GM18499 (cell line): ENCODE data around the gene IRF9.

ENCODE experiments used
- ATAC-seq: cut with Tn5 transposase; IDR thresholded peaks from one replicate; pipeline ENCODE4 v1.9.1; 2021; ENCODE audit warnings: moderate number of reproducible peaks; ENCODE audit not compliant: insufficient read depth, unreplicated experiment

Gene IRF9

GRCh38 chr14:24130717-24131548, 30.1 kb upstream of the IRF9 start:
- no peak for ATAC-seq

GRCh38 chr14:24131549-24131966, 29.5 kb upstream of the IRF9 start:
- no peak for ATAC-seq

GRCh38 chr14:24132061-24132685, 28.9 kb upstream of the IRF9 start:
- ATAC-seq, result no peak

- ATAC-seq, result no peak
Measured at GRCh38 chr14:24132976-24133375, 28.1 kb upstream of the IRF9 start.

DNA sequence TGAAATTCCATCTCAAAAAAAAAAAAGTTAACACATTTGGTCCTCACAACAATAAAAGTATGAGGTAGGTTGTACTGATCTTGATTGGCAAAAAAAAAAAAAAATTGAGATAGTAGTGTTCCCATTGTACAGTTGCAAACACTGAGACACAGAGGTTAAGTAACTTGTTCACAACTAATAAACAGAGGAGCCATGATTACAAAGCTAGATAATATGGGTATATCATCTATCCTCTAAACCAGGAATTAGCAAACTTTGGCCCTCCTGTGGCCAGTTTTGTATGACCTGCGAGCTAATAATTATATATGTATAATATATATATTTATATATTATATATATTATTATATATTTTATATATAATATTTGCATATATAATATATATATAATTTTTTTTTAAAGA, 27.3 kb upstream of the IRF9 start:
- ATAC-seq, result no peak

- ATAC-seq, result no peak
Measured at GRCh38 chr14:24135584-24135833, 25.6 kb upstream of the IRF9 start.

DNA sequence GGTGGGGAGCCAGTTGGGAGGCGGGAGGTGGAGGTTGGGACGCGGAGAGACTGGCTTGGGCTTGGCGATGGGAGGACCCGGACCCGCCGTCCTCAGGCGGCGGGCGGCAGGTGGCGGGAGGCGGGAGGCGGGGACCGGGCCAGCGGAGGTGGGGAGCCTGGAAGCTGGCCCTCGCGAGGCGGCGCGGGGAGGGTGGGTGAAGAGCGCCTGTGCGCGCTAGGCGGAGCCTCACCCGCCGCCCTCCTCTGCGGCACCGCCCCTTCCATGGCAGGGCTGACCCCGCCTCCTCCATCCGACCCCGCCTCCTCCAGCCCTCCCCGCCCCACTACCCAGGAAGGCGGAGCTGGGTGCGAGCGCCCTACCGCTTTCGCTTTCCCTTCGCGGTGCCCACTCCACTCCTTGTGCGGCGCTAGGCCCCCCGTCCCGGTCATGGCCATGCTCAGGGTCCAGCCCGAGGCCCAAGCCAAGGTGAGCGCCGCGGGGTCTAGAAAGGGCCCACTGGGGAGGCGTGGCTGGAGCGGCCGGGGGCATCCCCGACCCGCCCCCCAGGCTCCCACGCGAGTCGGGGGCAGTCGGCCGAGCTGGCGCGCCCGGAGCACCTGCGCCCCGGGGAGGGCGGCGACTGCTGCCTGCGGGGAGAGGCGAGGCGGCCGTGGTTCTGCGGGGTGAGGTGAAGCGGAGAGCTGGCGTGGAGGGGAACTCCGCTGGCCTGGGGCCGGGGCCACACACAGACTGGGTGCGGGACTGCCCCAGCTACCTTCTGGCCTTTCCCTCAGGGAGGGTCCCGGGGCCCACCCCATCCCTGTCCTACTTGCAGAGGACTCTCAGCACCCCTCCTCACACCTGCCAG, 25.0 kb upstream of the IRF9 start, which contains the start of gene PSME1:
TSS of gene PSME1 (plus strand) at position 361 of the 850 bp plus-strand sequence. CDS start at position 430, 69 bp downstream.
- peak; percentile 52 for ATAC-seq

- no peak for ATAC-seq
Measured at GRCh38 chr14:24136684-24137528, 24.2 kb upstream of the IRF9 start.

GRCh38 chr14:24137529-24138395, 23.3 kb upstream of the IRF9 start:
- ATAC-seq, result no peak

DNA sequence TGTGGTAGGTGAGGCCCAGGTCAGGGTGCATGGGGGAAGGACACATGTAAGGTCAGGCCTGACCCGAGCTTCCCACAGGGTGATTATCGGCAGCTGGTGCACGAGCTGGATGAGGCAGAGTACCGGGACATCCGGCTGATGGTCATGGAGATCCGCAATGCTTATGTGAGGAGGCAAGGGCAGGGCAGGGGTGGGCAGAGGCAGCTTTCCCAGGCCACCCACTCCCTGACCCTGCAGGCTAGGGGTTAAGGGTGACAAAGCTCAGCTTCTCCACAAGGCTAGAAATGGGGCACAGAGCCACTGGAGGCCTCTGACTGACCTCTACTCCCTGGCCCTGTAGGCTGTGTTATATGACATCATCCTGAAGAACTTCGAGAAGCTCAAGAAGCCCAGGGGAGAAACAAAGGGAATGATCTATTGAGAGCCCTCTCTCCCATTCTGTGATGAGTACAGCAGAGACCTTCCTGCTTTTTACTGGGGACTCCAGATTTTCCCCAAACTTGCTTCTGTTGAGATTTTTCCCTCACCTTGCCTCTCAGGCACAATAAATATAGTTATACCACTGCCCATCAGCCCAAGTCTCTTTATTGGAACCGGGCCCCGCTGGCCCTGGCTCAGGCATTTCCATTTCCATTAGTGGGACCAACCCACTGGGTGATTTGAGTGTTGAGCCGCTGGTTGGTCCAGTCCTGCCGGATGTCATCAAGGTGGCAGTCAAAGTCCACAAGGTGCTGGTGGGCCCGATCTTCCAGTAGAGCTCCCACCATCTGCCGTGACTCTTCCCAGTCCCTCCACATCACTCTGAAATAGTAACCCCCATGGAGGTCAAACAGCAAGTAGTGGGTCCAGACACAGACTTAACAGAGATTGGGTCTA, 22.4 kb upstream of the IRF9 start:
- no peak for ATAC-seq

DNA sequence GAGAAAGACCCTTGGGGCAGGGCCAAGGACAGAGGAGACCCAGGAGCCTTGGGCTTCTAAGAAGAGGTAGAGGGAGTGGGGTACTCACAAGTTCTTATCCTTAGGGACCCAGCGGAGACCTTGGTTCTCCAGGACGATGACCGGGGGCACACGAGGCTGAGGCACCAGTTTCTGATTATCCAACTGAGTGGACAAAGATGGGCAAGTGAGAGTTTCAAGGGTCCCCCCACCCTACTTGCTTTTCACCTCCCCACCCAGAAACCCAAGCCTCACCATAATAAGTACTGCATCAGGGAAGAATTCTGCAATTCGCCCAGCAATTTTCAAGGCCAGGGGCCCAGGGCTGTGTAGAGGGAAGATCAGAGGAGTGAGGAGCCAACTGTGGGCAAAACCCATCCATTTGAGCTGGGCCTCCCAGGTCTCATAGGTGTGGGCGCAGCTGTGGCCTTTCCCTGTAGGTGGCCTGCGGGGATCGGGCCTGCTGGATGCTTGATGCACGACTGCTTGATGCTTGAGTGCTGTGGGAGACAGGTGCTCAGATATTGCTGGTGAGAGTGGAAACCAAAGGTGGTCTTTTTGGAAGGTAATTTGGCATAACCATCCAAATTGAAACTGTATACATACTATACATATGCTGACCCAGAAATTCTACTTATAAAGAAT, 21.7 kb upstream of the IRF9 start:
- ATAC-seq, result no peak

GRCh38 chr14:24141097-24141880, 19.8 kb upstream of the IRF9 start, which contains the start of gene EMC9:
EMC9 (minus strand) TSS chr14:24141591; CDS start chr14:24141304, 287 bp downstream.
- ATAC-seq, result peak; percentile 72

- ATAC-seq, result no peak
Measured at GRCh38 chr14:24143511-24143910, 17.6 kb upstream of the IRF9 start.

DNA sequence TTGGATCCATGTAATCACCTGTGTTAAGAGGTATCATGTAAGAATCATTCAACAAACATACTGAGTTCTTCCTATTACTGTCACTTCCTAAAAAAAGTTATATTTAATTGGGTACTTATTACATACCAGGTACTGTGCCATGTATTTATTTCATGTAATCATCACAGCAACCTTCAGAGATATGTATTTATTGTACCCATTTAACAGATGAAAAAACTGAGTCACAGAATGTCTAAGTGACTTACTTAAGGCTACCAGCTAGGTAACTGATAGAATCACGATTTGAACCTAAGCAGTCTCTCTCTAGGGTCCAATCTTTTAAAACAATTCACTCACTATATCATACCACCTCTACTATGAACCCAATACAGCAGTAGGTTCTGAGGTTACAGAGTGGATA, 16.6 kb upstream of the IRF9 start:
- no peak for ATAC-seq

- no peak for ATAC-seq
Measured at GRCh38 chr14:24145219-24145618, 15.8 kb upstream of the IRF9 start.

- no peak for ATAC-seq
Measured at GRCh38 chr14:24145690-24146452, 15.2 kb upstream of the IRF9 start.
